AG04449 (cell line): ENCODE results near the gene VWF.

Source experiments
- CTCF ChIA-PET: fragments of 350-600 bp; formaldehyde crosslinking; extraction: SDS; loops from one replicate; lab custom pipeline; 2021; ENCODE audit warnings: antibody characterized with exemption; lab: Yijun Ruan, JAX
- POLR2A ChIA-PET: fragments of 400-600, 350-600 bp; formaldehyde crosslinking; extraction: SDS; loops from one replicate; lab custom pipeline; 2020; ENCODE audit warnings: antibody characterized with exemption, inconsistent platforms; lab: Yijun Ruan, JAX
- DNase-seq: peaks from one replicate; pipeline ENCODE4 v3.0.0-alpha.2; 2010; ENCODE audit warnings: low read depth, low spot score
- H3K4me3 ChIP-seq: 2 replicates; pipeline ENCODE4 v1.5.1; 2011; ENCODE audit warnings: low read depth, mild to moderate bottlenecking, control low read depth, low read length
- CTCF ChIP-seq: IDR thresholded peaks from one replicate; pipeline ENCODE4 v1.5.1; 2011; ENCODE audit warnings: mild to moderate bottlenecking, moderate library complexity, low read length, control low read depth, inconsistent platforms; ENCODE audit not compliant: insufficient read depth; ENCODE audit errors: missing control alignments

VWF gene

GRCh38 chr12:6090803-6091202 is 33.7 kb downstream of the VWF start:
- no peak for TF ChIP-seq CTCF
- CTCF ChIA-PET, result interaction anchor here (1.2 kb wide), 1 partner anchor 10 kb away, joined by 4 read pairs; no protein-coding TSS in a partner anchor
- H3K4me3 ChIP-seq, result no peak overlapping the region
- POLR2A ChIA-PET, result no interaction called here
- no peak for DNase-seq

GRCh38 chr12:6088921-6089747 is 35.3 kb downstream of the VWF start:
- ChIA-PET POLR2A (no interaction called here), CTCF (interaction anchor here (1.0 kb wide), 1 partner anchor 196 kb away, joined by 3 read pairs; no protein-coding TSS in a partner anchor)
- TF ChIP-seq CTCF, result no peak
- DNase-seq, result no peak
- no peak overlapping the region for H3K4me3 ChIP-seq

GRCh38 chr12:6086316-6086715 is 38.2 kb downstream of the VWF start:
- ChIA-PET POLR2A (no interaction called here), CTCF (interaction anchor here (0.8 to 2.4 kb wide), 2 partner anchors 11 to 126 kb away, joined by 3 to 6 read pairs; no protein-coding TSS in a partner anchor)
- TF ChIP-seq CTCF, result no peak
- H3K4me3 ChIP-seq, result no peak overlapping the region
- DNase-seq, result no peak

GRCh38 chr12:6085841-6086240 is 38.6 kb downstream of the VWF start:
- ChIA-PET CTCF (interaction anchor here (1.6 to 2.4 kb wide), 2 partner anchors 10 to 12 kb away, joined by 6 read pairs; no protein-coding TSS in a partner anchor), POLR2A (interaction anchor here (1.4 kb wide), 1 partner anchor 17 kb away, joined by 3 read pairs; no protein-coding TSS in a partner anchor)
- TF ChIP-seq CTCF, result no peak

GRCh38 chr12:6084969-6085450 is 39.5 kb downstream of the VWF start:
- H3K4me3 ChIP-seq, result no peak overlapping the region
- TF ChIP-seq CTCF, result no peak
- POLR2A ChIA-PET, result interaction anchor here (1.0 to 1.4 kb wide), 3 partner anchors 8 to 82 kb away, joined by 3 to 9 read pairs (median 4); no protein-coding TSS in a partner anchor
- no peak for DNase-seq
- CTCF ChIA-PET, result interaction anchor here (0.9 to 2.4 kb wide), 8 partner anchors 8 to 380 kb away, joined by 3 to 6 read pairs (median 4); no protein-coding TSS in a partner anchor

More at GRCh38 chr12:6085841-6086240, 38.6 kb downstream of the VWF start:
- H3K4me3 ChIP-seq, result no peak overlapping the region
- no peak for DNase-seq
